IMR-90 (cell line): ENCODE results near the gene CNGB1. TPM values are rescaled to one million over a fixed set of nuclear protein-coding genes. Genes with fewer than 3 reads are reported as not detected.

Experiments used
- ATAC-seq: fragments of 200-7000 bp; cut with Tn5 transposase; 2 replicates; pipeline ENCODE4 v1.9.1; 2020; ENCODE audit warnings: low read depth, mild to moderate bottlenecking, moderate library complexity
- BruUV-seq: library from RNA; stranded (reverse); fragments of 400-500 nt; replicated peaks from 2 replicates; lab custom pipeline; 2021; lab: Mats Ljungman, UMichigan
- CTCF ChIA-PET: fragments of 300-600 bp; formaldehyde crosslinking; extraction: SDS; loops from one replicate; lab custom pipeline; 2021; ENCODE audit warnings: antibody characterized with exemption; lab: Yijun Ruan, JAX
- POLR2A ChIA-PET: fragments of 300-600 bp; sonication (Branson Sonifier 250); formaldehyde crosslinking; loops from one replicate; lab custom pipeline; 2022; ENCODE audit warnings: antibody characterized with exemption; ENCODE audit not compliant: unreplicated experiment; lab: Charles Lee
- DNase-seq: peaks from one replicate; pipeline ENCODE4 v3.0.0; 2013
- H2AFZ ChIP-seq: replicated peaks from 2 replicates; pipeline ENCODE3; 2013; ENCODE audit warnings: low read length, mild to moderate bottlenecking; ENCODE audit not compliant: poor library complexity
- H2AK5ac ChIP-seq: 2 replicates; pipeline ENCODE4 v1.6.1; 2013; ENCODE audit warnings: low read depth, low read length, inconsistent platforms
- H2AK9ac ChIP-seq: replicated peaks from 2 replicates; pipeline ENCODE3; 2013; ENCODE audit warnings: mild to moderate bottlenecking, low read depth, low read length, moderate library complexity; ENCODE audit not compliant: poor library complexity
- H2BK120ac ChIP-seq: 2 replicates; pipeline ENCODE4 v1.6.1; 2013; ENCODE audit warnings: low read depth, low read length, inconsistent platforms
- H2BK15ac ChIP-seq: 3 replicates; pipeline ENCODE4 v1.6.1; 2013; ENCODE audit warnings: low read depth, low read length, inconsistent platforms
- H2BK20ac ChIP-seq: 2 replicates; pipeline ENCODE4 v1.6.1; 2013; ENCODE audit warnings: low read depth, mild to moderate bottlenecking, inconsistent platforms, low read length, moderate library complexity
- H2BK5ac ChIP-seq: 2 replicates; pipeline ENCODE4 v1.6.1; 2013; ENCODE audit warnings: mild to moderate bottlenecking, low read depth, low read length, inconsistent platforms; ENCODE audit not compliant: poor library complexity, severe bottlenecking
- H3K14ac ChIP-seq: replicated peaks from 2 replicates; pipeline ENCODE4 v1.6.1; 2013; ENCODE audit warnings: low read depth, low read length, inconsistent platforms
- H3K18ac ChIP-seq: 2 replicates; pipeline ENCODE4 v1.6.1; 2013; ENCODE audit warnings: low read depth, low read length, control low read depth
- H3K23ac ChIP-seq: 2 replicates; pipeline ENCODE4 v1.6.1; 2013; ENCODE audit warnings: low read depth, low read length, inconsistent platforms
- H3K27ac ChIP-seq: 2 replicates; pipeline ENCODE4 v1.5.1; 2013; ENCODE audit warnings: mild to moderate bottlenecking, control low read depth, low read length; ENCODE audit not compliant: insufficient read depth
- H3K27me3 ChIP-seq: 2 replicates; pipeline ENCODE4 v1.6.1; 2013; ENCODE audit warnings: low read length; ENCODE audit not compliant: control insufficient read depth, insufficient read depth
- H3K36me3 ChIP-seq: 2 replicates; pipeline ENCODE4 v1.6.1; 2013; ENCODE audit warnings: low read length, mixed read lengths; ENCODE audit not compliant: control insufficient read depth, insufficient read depth
- H3K4ac ChIP-seq: 2 replicates; pipeline ENCODE4 v1.6.1; 2013; ENCODE audit warnings: low read depth, low read length, inconsistent platforms
- H3K4me1 ChIP-seq: 2 replicates; pipeline ENCODE4 v1.6.1; 2013; ENCODE audit warnings: low read length, mixed read lengths; ENCODE audit not compliant: control insufficient read depth, insufficient read depth
- H3K4me2 ChIP-seq: 2 replicates; pipeline ENCODE4 v1.6.1; 2013; ENCODE audit warnings: low read depth, mild to moderate bottlenecking, control low read depth, low read length, moderate library complexity
- H3K4me3 ChIP-seq: 2 replicates; pipeline ENCODE4 v1.5.1; 2013; ENCODE audit warnings: low read depth, mild to moderate bottlenecking, control low read depth, low read length, moderate library complexity; ENCODE audit not compliant: insufficient read depth
- H3K56ac ChIP-seq: 2 replicates; pipeline ENCODE4 v1.6.1; 2013; ENCODE audit warnings: low read length, inconsistent platforms; ENCODE audit not compliant: insufficient read depth; ENCODE audit errors: extremely low read depth
- H3K79me1 ChIP-seq, 2 experiments: 2 replicates each; pipeline ENCODE4 v1.6.1; 2013; ENCODE audit warnings: low read length in 2 of 2, inconsistent platforms in 1 of 2, low read depth in 1 of 2
- H3K9ac ChIP-seq: 2 replicates; pipeline ENCODE4 v1.6.1; 2013; ENCODE audit warnings: low read depth, low read length, control low read depth
- H3K9me1 ChIP-seq: 2 replicates; pipeline ENCODE4 v1.6.1; 2013; ENCODE audit warnings: low read length, inconsistent platforms; ENCODE audit not compliant: insufficient read depth
- H3K9me3 ChIP-seq: 2 replicates; pipeline ENCODE4 v1.6.1; 2013; ENCODE audit warnings: low read length; ENCODE audit not compliant: control insufficient read depth, insufficient read depth
- H4K20me1 ChIP-seq: 2 replicates; pipeline ENCODE4 v1.6.1; 2013; ENCODE audit warnings: low read length, inconsistent platforms; ENCODE audit not compliant: insufficient read depth
- H4K5ac ChIP-seq: 2 replicates; pipeline ENCODE4 v1.6.1; 2013; ENCODE audit warnings: mild to moderate bottlenecking, low read depth, low read length, control low read depth
- H4K8ac ChIP-seq, 2 experiments: 2 replicates each; pipeline ENCODE4 v1.6.1; 2013; ENCODE audit warnings: low read depth in 2 of 2, low read length in 2 of 2, control low read depth in 1 of 2, inconsistent platforms in 1 of 2
- H4K91ac ChIP-seq: 2 replicates; pipeline ENCODE4 v1.6.1; 2013; ENCODE audit warnings: low read depth, low read length, inconsistent platforms; ENCODE audit not compliant: insufficient read depth
- FOS ChIP-seq: fragments of 150-350 bp; IDR thresholded peaks from 2 replicates; pipeline ENCODE4 v1.6.1; 2016; ENCODE audit warnings: low read depth, low read length
- NFE2L2 ChIP-seq: fragments of 150-350 bp; IDR thresholded peaks from 2 replicates; pipeline ENCODE4 v1.6.1; 2016; ENCODE audit warnings: low read depth, mild to moderate bottlenecking, low read length
- SMC3 ChIP-seq: fragments of 150-350 bp; IDR thresholded peaks from 2 replicates; pipeline ENCODE4 v1.6.1; 2016; ENCODE audit warnings: low read depth, mild to moderate bottlenecking, antibody characterized with exemption, low read length, moderate library complexity
- WGBS, 2 experiments: methylation state at CpG; one replicate each; pipeline versions ENCODE4 v1.1.5 to v1.1.7; 2013; ENCODE audit warnings: missing lambda C conversion rate in 2 of 2; ENCODE audit not compliant: insufficient read length in 1 of 2; ENCODE audit errors: extremely low coverage in 2 of 2; 5-methylcytosine and 5-hydroxymethylcytosine counted together
- dilution Hi-C: fragments of 300-500 bp; cut with HindIII; formaldehyde crosslinking; loops from one replicate; pipeline ENCODE4 v1.14.3; 2018; ENCODE audit warnings: low sequenced_read_pairs; ENCODE audit not compliant: unreplicated experiment
- in situ Hi-C: fragments of 300-500 bp; cut with MboI; formaldehyde crosslinking; loops from 3 replicates; pipeline ENCODE4 v1.14.3; 2019; ENCODE audit warnings: low sequenced_read_pairs, inconsistent platforms, mixed read lengths
- intact Hi-C: fragments of 100-400 bp; cut with micrococcal nuclease; formaldehyde crosslinking; loops from 2 replicates; pipeline ENCODE4 v1.10.0; 2022
- polyA plus RNA-seq, 3 experiments: library from polyadenylated mRNA; depleted of rRNA; stranded (reverse); fragments of >200 nt; gene quantifications; 2 replicates each; pipeline ENCODE4 v1.2.3, GENCODE V29; 2012; ENCODE audit warnings: low replicate concordance in 1 of 3
- total RNA-seq: library from RNA; depleted of rRNA; stranded (reverse); fragments of >200 nt; gene quantifications from 2 replicates; pipeline ENCODE4 v1.2.3, GENCODE V29; 2012

Gene CNGB1
- total and polyA plus RNA-seq, 2 of the 4 experiments (the other 2 are of a cell fraction), result not detected

- Histone ChIP-seq H2BK20ac (no peak overlapping the region), H2AFZ (no peak overlapping the region), H3K9me1 (peaks cover 5% of the 10 kb centered on the region; the same call in 1 of the 2 replicates), H3K27ac (no peak overlapping the region), H3K4ac (no peak overlapping the region), H4K5ac (no peak overlapping the region), H3K9me3 (no peaks in the 10 kb centered on the region), H2BK15ac (no peak overlapping the region), H3K27me3 (no peaks in the 10 kb centered on the region; the same call in 1 of the 2 replicates), H2AK5ac (no peak overlapping the region), H3K23ac (no peak overlapping the region), H3K4me1 (peaks cover 8% of the 10 kb centered on the region; the same call in 1 of the 2 replicates), H4K8ac (no peak overlapping the region), H3K56ac (no peak overlapping the region), H3K9ac (no peak overlapping the region), H4K91ac (no peak overlapping the region), H3K14ac (no peak overlapping the region), H4K20me1 (peaks cover 23% of the 10 kb centered on the region), H3K4me3 (no peak overlapping the region), H2AK9ac (no peak overlapping the region), H3K18ac (no peak overlapping the region), H3K79me1 (peaks cover 9 to 41% of the 10 kb centered on the region in 2 experiments; a peak in 3 of 4 replicates), H2BK120ac (no peak overlapping the region), H3K36me3 (peaks cover 34% of the 10 kb centered on the region; the same call in 1 of the 2 replicates), H3K4me2 (no peak overlapping the region), H2BK5ac (no peak overlapping the region)
- in situ Hi-C loops, result no loop called here
- BruUV-seq, result no TSS peak
- intact Hi-C loops, result no loop called here
- ChIA-PET CTCF (no interaction called here), POLR2A (no interaction called here)
- dilution Hi-C loops, result no loop called here
- no peak for TF ChIP-seq SMC3
- TF ChIP-seq FOS, result no peak
- TF ChIP-seq NFE2L2, result no peak
- ATAC-seq, result no peak
- no peak for DNase-seq
- 73% methylated on average over 5 of the region's 18 CpGs; no CpG with 5 or more reads in 1 of the 2 experiments for WGBS, 2 experiments
Measured at GRCh38 chr16:57995721-57996405, 24.9 kb upstream of the CNGB1 start.
